IPS-11a (cell line): ENCODE results near the gene PDCD1.

Source experiments
- H3K4me3 ChIP-seq: one replicate; pipeline ENCODE4 v1.5.1; 2013; ENCODE audit warnings: low read depth, low read length, control low read depth

PDCD1 gene

DNA sequence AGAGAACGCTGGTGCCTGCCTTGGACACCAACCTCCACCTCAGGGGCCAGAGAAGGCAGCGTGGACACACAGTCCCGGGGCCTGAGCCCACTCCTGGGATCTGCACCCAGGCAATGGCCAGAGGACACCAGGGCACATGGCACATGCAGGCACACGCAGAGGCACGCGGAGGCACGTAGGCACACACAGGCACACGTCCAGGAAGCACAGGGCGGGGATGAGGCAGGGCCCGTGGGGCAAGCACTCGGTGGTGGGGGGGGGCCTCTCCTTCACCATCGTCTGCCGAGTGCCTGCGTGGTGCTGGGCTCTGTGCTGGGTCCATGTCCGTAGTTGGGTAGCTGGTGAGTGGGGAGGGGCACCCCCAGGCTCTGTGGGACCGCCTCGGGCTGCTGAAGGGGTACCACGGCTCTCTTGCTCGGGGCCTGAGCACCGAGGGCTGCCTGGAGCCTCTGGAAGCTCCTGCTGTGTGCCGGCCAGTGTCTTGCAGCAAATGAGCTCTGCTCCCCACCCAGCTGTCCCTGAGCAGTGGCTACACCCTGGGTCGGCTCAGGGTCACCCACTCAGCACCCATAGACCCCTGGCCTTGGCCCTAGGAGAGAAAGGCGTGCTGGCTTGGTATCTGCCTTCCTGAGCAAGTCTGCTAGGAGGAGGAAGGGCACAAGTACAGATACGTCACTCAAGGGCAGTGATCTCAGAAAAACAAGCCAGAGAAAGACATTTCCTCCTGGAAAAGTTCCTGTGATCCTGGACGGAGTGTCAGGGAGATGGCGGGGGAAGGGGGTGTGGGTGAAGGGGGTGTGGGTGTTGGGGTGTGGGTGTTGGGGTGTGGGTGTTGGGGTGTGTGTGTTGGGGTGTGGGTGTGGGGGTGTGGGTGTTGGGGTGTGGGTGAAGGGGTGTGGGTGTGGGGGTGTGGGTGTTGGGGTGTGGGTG, 37.3 kb upstream of the PDCD1 start:
- no peak overlapping the region for H3K4me3 ChIP-seq

DNA sequence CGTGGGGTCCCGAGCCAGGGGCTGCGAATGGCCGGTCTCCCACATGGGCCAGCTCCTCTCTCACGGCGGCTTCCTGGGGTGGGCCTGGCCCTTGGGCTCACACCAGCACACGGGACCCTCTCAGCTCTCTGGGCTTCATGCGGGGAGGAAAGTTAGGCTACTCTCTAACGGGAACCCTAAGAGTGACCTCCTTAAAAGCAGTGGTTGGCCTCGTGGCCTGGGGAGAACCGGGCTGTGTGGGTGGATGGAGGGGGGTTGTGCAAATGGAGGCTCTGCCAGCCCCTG, 36.7 kb upstream of the PDCD1 start:
- H3K4me3 ChIP-seq, result no peak overlapping the region

DNA sequence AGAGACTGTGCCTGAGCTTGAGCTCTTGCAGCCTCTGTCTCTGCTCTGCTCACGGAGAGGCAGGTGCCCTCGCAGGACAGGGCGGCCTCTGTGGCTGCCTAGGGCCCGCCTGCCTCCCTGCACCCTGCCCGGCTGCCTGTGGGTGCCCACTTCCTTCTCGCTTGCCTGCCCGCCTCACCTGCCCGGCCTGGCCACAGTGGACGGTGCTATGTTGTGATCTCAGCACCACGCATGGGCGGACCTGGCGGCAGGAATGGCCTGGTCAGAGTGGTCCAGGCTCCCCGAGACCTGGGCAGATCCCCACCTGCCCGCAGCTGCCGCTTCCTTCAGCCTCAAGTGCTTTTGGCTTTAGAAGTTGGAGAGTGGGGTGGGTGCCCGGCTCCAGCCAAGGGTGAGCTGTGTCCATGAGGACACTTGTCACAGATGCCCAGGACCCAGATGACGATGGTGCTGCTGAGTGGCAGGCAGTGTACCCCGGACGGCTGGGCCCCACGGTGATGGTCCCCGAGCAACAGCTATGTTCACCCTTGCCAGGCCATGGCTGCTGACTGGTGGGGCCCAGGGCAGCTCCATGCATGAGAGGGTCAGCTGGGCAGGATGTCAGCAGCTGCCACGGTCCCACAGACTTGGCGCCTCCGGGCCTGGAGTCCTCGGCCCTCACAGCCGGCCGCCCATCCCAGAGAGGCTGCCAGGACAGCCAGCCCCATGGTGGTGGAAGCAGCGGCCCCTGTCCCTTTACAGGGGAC, 36.2 kb upstream of the PDCD1 start:
- H3K4me3 ChIP-seq, result no peak overlapping the region

DNA sequence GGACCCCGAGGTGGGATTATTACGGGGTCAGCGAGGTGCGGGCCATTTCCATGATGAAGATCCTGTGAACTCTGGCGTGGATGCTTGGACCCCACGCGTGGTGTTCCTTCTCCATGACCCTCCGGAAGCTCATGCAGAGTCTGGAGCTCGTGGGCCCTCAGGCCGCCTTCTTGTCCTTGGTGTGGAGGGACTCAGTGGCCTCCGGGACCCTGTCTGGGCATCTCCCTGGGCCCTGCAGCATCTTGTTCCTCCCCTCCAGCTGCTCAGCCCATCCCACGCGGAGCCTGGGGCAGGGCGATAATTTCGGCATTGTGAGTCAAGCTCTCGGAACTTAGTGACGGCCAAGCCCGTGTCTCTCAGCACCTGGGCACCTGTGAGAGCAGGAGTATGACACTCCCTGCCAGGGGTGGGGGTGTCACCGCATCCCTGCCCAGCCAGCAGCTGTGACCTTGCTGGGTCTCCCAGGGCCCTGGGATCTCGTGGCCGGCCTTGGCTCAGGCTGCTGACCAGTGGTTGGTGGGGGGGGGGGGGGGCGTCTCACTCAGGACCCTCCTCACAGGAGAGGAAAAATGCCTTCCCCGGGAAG, 35.5 kb upstream of the PDCD1 start:
- H3K4me3 ChIP-seq, result no peak overlapping the region

DNA sequence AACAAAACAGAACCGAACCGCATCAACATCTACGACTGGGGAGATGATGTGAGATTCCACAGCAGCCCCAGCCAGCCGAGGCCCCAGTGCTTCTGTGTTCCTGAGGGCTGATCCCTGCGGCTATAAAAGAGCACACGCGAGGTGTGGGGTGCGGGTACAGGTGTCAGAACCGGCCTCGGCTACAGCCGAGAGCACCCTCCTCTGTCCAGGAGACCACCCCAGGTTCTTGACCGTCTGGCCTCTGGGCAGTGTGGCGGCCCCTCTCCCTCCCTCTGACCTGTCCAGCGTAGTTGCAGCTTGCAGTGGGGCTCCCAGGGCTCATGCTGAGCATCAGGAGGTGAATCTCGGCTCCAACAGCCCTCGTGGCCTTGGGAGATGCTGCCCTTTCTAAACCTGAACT, 34.6 kb upstream of the PDCD1 start:
- no peak overlapping the region for H3K4me3 ChIP-seq

DNA sequence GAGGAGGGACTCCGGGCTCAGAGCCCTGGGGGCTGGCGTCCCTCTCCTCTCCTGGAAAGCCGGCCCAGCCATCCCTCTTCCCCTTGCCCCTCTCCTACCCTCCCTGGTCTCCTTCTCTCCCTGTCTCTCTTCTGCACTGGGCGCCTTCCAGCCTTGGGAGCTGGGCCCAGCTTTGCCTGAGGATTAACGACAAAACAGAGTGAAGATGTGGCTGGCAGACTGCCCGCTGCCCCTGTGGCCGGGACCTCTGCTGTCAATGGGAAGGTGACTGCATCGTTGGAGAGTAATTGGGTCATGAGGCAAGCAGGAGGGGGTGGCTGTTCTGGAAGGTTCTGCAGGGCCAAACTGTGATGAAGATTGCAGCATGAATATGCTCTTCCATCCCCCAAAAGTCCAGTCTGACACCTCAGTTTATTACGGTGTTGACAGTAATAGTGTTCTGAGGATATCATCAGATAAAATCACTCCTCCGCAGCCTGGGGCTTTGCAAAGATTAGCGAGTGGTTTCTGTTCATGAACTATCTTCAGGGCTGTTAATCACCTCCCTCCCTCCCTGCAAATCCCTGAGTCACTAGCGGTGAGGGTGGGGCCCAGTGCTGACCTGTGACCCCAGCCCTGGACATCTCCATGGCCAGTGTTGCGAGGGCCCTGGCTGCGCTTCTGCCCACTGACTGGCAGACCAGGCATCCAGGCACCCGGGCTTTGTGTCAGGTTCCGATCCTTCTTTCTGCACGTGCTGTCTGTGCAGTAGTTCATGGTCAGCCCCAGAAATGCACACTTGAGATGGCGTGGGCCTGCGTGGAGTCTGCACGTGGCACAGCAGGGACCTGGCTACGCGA, 33.8 kb upstream of the PDCD1 start:
- no peak overlapping the region for H3K4me3 ChIP-seq

DNA sequence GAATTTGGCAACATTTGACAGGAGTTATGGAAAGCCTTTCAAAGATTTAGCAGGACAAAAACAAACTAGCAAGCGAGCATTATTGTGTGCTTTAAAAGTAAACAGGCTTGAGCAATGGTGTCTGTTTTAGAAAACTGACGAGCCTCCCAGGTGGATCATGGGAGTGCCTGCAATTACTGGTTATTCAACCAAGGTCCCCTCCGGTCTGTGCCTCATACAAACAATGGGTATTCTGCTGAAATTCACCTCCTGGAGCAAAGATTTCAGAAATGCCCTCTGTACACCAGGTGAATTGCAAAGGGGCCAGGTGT, 33.2 kb upstream of the PDCD1 start:
- H3K4me3 ChIP-seq, result no peak overlapping the region

DNA sequence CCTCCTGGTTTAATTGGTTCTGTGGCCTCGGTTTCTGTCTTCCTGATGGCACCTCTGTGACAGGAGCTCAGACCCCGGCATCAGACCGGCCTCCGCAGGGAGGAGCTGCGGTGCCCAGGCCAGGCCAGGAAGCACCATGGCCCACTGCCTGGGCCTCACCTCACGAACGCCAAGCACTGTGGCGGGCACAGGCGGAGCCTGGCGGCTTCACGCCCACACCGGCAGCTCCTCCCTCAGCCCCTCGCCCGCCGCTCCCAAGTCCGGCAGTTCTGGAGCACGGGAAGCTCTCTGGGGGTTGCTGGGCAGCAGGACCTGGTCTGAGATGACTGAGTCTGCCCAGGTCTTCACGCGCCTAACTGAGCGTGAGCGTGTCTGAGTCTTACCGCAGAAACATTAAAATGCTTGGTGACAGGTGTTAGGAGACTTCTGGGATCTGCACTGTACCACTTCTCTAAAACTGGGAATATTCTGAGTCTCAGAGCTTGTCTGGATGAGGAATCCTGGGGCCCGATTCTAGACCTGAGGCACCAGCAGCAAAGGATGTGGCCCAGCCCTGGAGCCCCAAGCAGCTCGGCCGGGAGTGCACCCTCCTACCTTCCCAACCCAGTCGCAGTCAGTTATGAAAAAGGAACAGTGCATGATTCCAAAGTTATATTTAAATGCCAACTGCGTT, 32.8 kb upstream of the PDCD1 start:
- no peak overlapping the region for H3K4me3 ChIP-seq

DNA sequence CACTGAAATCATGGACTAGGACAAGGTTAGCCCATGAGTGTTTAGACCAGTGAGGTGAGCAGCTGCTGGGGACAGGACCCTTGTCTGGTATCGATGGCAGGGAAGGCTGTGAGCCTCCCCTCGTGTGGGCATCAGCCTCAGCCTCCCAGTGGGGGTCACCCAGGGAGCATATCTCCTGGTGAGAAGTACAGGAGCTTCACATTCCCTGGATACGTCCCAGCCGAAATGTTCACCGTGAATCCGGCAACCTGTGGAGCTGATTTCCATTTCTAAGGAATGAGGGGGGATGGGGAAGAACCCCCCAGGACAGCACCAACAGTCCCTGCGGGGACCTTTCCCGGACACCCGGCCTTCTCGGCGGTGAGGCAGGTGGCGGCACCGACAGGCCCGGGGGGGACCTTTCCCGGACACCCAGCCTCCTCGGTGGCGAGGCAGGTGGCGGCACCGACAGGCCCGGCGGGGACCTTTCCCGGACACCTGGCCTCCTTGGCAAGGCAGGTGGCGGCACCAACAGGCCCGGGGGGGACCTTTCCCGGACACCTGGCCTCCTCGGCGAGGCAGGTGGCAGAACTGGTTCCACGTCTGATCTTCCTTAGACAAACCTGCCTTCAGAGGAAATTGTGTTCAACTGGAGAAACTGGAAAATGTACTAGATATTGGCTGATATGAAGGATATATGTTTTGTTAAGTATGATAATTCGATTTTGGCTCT, 32.0 kb upstream of the PDCD1 start:
- no peak overlapping the region for H3K4me3 ChIP-seq

DNA sequence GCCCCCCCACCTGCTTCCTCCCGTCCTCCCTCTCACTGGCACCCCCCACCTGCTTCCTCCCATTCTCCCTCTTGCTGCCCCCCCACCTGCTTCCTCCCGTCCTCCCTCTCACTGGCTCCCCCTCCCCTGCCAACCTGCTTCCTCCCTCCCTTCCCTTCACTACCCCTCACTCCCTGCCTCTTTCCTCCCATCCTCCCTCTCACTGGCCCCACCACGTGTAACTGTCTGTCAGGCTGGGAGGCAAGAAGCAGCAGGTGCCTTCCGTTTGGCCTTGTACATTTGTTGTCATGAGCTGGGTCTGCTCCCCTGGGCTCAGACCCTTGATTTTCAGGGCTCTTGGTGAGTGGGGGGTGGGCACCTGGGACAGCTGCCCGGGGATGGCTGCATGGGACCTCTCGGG, 29.9 kb upstream of the PDCD1 start:
- H3K4me3 ChIP-seq, result no peak overlapping the region

DNA sequence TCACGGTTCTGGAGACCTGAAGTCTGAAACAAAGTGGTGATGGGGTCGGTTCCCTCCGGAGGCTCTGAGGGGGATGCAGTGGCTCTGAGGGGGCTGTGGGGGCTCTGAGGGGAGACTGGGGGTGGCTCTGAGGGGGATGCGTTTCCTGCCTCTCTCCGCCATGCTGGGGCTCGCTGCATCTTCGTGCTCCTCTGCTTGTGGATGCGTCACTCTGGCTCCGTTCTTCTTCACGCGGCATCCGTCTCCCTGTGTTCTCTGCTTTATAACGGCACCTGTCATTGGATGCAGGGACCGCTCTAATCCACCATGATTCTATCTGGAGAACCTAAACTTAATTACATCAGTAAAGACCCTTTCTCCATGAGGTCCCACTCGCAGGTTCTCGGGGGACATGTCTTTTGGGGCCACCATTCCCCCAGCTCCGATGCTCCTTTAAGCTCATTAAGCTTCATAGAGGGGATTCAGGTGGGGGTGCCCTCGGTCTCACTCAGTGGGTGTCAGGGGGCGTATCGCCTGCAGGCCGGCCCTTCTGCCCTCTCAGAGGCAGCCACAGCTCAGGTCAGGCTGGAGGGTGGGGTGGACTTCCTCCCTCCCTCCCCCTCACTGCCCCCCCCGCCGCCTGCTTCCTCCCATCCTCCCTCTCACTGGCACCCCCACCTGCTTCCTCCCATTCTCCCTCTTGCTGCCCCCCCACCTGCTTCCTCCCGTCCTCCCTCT, 29.3 kb upstream of the PDCD1 start:
- H3K4me3 ChIP-seq, result no peak overlapping the region

DNA sequence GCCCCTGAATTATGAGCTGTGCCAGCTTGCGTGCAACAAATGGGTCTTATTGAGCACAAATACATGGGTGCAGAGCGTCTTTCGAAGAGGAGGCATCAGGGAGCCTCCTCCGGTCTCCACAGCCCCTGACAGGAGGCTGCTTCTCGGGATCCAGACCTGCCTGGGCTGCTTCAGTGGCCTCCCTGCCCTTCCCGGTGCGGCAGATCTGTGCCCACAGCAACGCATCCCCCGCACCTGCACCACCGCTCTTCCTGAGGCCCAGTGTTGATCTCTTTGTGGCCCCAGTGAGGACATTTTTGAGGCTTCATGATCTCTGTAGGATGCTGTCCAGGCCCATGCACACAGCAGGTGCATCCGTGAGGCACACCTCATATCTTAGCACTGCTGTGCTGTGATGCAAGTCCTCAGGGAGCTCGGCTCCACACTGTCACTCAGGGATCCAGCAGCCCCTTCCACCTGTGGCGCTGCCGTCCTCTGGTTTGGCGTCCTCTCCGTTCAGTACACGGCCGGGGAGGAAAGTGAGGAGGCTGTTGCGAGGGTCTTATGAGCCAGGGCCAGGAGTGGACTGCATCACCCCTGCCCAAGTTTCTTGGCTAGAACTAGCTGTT, 28.2 kb upstream of the PDCD1 start:
- H3K4me3 ChIP-seq, result no peak overlapping the region

DNA sequence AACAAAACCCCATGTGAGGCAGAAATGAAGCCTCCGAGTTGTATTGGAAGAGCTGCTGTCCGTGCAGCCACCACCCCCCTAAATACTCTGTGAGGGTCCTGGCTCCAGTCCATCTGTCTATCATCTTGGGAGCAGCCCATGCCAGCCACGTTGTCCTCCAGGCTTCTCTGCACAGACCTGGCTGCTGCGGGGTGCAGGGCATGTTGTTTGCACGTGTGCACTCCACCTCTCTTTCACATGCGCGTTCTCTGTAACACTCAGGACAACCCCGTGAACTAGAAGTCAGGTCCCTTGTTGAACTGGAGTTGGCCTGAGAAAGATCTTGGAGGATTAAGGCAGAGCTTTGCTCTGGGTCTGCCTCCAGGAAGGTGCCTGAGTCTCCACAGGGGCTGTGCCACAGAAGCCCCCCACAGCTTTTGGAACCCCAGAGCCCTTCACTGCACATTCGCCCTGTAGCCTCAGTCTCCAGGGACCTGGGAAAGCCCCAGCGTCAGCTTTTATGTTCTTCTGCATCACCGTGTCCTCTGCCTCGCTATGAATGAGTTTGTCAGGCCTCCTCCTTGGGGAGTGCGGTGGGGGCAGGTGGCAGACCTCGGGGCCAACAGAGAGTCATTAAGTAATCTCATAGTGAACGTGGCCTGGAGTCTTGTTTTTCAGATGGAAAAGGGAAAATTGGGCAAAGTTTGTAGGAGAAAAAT, 27.4 kb upstream of the PDCD1 start:
- H3K4me3 ChIP-seq, result no peak overlapping the region

DNA sequence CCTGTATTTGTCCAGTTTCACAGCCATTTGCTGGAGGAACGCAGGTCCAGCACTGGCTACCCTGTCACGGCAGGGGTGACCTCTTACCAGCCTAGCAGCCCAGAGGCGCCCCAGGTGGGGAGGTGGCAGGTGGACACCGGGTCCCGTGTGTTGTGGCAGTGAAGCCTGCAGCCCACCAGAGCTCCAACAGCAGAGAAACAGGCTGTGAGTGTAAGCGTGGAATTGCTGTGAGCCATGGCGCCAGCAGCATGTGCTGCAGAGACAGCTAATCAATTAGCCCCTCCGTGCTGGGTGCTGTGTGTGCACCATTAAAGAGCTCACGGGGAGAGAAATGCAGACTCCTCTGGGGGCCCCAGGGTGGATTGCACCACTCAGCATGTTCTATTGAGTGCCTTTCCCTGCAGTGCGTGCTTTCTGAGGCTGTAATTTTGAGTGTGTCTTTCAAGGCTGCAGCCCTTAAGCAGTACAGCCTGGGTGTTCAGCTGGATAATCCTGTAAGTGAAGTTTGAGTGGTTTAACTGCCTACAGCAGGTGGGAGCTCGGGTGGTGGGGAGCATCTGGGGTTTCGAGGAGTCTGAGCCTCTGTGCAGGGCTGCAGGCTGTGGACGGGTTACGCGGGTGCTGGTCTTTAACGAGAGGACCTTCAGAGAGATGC, 26.7 kb upstream of the PDCD1 start:
- no peak overlapping the region for H3K4me3 ChIP-seq

DNA sequence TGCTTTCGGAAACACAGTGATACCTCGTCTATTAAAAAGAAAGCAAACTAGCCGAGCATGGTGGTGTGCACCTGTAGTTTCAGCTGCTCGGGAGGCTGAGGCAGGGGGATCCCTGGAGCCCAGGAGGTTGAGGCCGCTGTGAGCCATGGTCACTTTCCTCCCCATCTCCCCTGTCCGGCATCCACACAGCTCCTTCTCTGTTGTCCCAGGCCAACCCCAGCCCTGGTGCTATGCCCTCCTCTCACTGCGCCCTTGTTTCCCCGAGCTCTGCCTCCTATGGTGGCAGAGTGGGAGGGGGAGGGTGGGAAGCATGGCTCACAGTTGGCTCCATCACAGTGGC, 26.2 kb upstream of the PDCD1 start:
- H3K4me3 ChIP-seq, result no peak overlapping the region

DNA sequence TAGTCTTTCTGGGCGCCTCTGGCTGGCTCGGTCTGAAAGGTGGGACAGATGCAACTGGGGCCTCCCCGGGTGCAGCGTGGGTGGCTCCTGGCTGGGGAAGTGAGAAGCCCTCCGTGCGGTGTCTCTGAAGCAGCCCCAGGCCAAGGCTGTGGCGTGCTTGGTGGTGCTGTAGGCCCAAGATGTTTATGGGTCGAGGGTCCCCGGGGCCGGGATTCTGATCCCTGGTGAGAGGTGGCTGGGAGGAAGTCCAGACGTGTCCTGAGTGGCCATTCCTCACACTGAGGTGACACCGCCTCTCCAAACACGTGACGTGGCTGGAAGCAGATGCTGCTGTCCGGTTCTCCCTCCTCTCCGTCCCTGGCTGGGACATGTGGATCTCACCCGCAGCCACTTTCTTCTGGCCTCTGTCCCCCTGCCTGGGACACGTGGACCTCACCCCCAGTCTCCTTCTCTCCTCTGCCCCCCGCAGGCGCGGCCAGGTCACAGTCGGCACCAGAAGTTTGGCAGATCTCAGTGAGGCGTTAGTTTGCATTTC, 23.5 kb upstream of the PDCD1 start:
- peak overlapping the region; percentile 17 for H3K4me3 ChIP-seq

DNA sequence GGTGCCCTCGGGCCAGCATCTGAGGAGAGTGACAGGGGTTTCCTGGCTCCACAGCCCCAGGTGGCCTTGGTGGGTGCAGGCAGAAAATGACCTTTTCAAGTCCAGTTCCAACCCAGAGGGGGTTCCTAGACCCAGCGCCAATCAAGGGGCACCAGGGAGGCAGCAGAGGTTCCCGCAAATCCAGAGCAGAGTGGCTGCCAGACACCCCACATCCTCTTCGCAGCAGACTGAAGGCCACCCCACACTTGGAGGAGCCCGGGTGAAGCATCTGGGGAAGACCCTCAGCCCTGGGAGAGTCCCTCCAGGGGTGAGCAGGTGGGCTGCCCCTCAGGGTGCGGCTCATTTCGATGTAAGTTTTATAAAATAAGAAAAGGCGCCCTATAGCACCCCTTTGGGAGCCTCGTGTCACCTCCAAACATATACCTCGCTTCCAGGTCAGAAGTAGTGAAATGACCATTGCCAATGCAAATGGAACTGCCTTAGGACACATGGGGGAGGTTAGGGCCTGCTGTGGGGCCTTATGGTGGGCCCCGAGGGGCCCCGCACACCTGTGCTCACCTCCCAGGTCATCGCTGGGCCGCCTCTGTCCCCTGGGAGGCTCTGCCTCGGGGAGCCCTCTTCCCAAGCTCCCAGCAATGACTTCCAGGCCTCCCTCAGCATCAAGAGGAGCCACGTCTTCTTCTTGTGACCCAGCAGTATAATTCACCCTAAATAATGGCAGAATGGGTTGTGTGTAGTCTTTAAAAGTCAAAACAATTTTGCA, 21.8 kb upstream of the PDCD1 start:
- H3K4me3 ChIP-seq, result peak overlapping the region; percentile 63
